Loucy (cell line): ENCODE data around the gene SQOR.

Source experiments
- CTCF ChIP-seq: fragments of 200-600 bp; sonication (generic); conservative IDR thresholded peaks from 2 replicates; pipeline ENCODE4 v1.5.1; 2014; ENCODE audit warnings: mild to moderate bottlenecking, antibody characterized with exemption, low read length
- EZH2phosphoT487 ChIP-seq: fragments of 200-600 bp; IDR thresholded peaks from 2 replicates; pipeline ENCODE4 v1.6.1; 2018; ENCODE audit warnings: antibody characterized with exemption, mild to moderate bottlenecking, moderate library complexity, borderline replicate concordance

GRCh38 chr15:45647828-45648227, 13.0 kb downstream of the SQOR start:
- TF ChIP-seq CTCF, result no peak
- TF ChIP-seq EZH2phosphoT487, result no peak
